Ectodermal cell (in vitro differentiated cells): ENCODE data around the gene BASP1.

Experiments
- H3K27ac ChIP-seq: 2 replicates; pipeline ENCODE4 v1.7.0; 2013; ENCODE audit warnings: mild to moderate bottlenecking, low read depth, low read length; ENCODE audit not compliant: insufficient read depth, poor library complexity, severe bottlenecking
- H3K27me3 ChIP-seq: 2 replicates; pipeline ENCODE4 v1.7.0; 2013; ENCODE audit warnings: mild to moderate bottlenecking, low read length; ENCODE audit not compliant: insufficient read depth, control insufficient read depth, poor library complexity, severe bottlenecking
- H3K36me3 ChIP-seq: one replicate; pipeline ENCODE4 v1.7.0; 2013; ENCODE audit warnings: low read length; ENCODE audit not compliant: control insufficient read depth, insufficient read depth
- H3K4me1 ChIP-seq: one replicate; pipeline ENCODE4 v1.7.0; 2013; ENCODE audit warnings: low read length; ENCODE audit not compliant: control insufficient read depth, insufficient read depth
- H3K4me3 ChIP-seq: 2 replicates; pipeline ENCODE4 v1.7.0; 2013; ENCODE audit warnings: low read depth, low read length, control low read depth; ENCODE audit not compliant: insufficient read depth
- H3K9me3 ChIP-seq: 2 replicates; pipeline ENCODE4 v1.7.0; 2013; ENCODE audit warnings: mild to moderate bottlenecking, low read length, moderate library complexity; ENCODE audit not compliant: control insufficient read depth
- WGBS, 2 experiments: methylation state at CpG; one replicate each; pipeline ENCODE4 v1.1.7; 2013; ENCODE audit warnings: missing lambda C conversion rate in 2 of 2; 5-methylcytosine and 5-hydroxymethylcytosine counted together

BASP1 gene

GRCh38 chr5:17221843-17222636, 4.6 kb downstream of the BASP1 start:
- no peaks in the 10 kb centered on the region for H3K27me3 ChIP-seq
- H3K27ac ChIP-seq: no peak overlapping the region
- H3K36me3 ChIP-seq: no peaks in the 10 kb centered on the region
- WGBS, 2 experiments: 62 to 69% methylated on average over 4 of the region's 4 CpGs
- H3K9me3 ChIP-seq: no peaks in the 10 kb centered on the region
- H3K4me3 ChIP-seq: no peak overlapping the region
- H3K4me1 ChIP-seq: peaks cover 37% of the 10 kb centered on the region

DNA sequence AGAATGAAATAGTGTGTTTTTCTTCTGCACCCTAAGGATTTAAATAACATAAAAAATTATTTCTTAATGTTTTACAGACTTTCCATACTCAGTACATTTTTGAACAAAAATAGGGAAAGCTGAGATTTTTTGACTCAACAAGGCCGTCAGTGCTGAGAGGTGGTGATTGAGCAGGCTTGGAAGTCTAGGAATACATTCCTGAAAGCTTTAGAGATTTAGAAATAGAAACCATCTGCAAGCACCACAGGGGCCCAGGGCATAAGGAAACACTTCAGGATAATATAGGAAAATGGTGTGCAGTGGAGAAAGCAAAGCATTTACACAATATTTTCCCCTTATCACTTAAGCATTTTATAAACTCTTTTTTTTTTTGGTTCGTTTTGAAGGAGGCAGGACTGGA, 5.2 kb downstream of the BASP1 start:
- Histone ChIP-seq H3K36me3 (no peaks in the 10 kb centered on the region), H3K9me3 (no peaks in the 10 kb centered on the region), H3K4me1 (peaks cover 37% of the 10 kb centered on the region), H3K4me3 (no peak overlapping the region), H3K27ac (no peak overlapping the region), H3K27me3 (no peaks in the 10 kb centered on the region)
- 82 to 83% methylated on average over 2 of the region's 2 CpGs for WGBS, 2 experiments

DNA sequence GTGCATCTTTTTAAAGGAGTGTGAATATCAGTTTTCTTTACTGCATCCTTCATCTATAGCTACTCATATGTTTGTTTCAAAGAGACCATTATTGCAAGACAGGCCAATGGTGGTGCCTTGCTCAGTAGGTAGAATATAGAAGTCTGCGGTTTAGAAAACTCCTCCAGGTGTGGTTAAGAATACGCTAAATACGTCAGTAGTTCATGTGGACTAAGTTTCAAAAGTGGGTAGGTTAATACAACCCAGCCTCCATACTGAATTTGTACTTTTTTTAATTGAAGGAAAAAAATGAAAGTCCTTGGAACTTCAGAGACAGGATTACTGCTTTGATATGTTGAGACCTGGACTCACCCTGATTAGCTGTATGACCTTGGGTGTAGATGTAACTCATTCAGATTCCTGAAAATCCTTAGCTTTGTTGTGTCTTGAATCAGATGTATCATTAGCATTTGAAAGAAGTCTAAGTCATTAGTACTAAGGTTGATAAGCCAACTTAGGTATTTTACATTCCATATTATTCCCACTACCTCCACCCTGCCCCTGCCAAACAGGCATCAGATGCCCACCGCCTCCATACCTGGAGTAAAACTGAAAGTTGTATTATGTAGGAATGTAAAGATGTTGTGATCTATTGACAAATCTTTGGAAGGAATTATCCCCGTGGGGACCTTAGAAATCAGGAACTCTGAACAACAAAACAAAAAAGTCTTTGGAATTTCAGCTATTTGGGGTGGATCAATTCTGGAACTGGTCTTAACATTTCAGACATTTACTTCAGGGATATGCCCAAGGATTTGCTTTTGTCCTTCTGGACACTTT, 6.1 kb downstream of the BASP1 start:
- no peaks in the 10 kb centered on the region for H3K36me3 ChIP-seq
- no peaks in the 10 kb centered on the region for H3K27me3 ChIP-seq
- peaks cover 37% of the 10 kb centered on the region for H3K4me1 ChIP-seq
- no peak overlapping the region for H3K27ac ChIP-seq
- H3K4me3 ChIP-seq: no peak overlapping the region
- no peaks in the 10 kb centered on the region for H3K9me3 ChIP-seq
- WGBS, 2 experiments: 75 to 77% methylated on average over 5 of the region's 5 CpGs

- H3K4me3 ChIP-seq: no peak overlapping the region
- H3K27me3 ChIP-seq: no peaks in the 10 kb centered on the region
- no peak overlapping the region for H3K27ac ChIP-seq
- peaks cover 35% of the 10 kb centered on the region for H3K4me1 ChIP-seq
- H3K36me3 ChIP-seq: no peaks in the 10 kb centered on the region
- 90 to 92% methylated on average over 11 of the region's 11 CpGs for WGBS, 2 experiments
- no peaks in the 10 kb centered on the region for H3K9me3 ChIP-seq
Observed at GRCh38 chr5:17224858-17225511, 7.6 kb downstream of the BASP1 start.

DNA sequence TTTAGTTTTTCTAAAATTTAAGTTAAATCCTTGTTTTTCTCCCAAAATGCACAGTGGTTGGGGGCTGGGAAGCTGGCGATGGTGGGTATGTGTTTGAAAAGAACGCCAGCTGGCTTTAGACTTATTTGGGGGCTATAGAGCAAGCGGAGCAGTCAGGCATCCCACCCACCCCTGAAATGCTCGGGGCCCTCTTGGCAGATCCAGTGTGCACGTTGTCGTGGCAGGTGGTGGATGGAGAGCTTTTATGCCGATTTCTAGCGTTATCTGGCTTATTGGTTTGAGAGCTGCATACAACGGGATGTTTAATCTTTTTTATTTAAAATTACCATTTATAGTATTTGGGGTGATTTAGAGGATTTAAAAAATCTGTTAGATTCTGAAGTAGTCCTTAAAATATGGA, 8.1 kb downstream of the BASP1 start:
- H3K36me3 ChIP-seq: no peaks in the 10 kb centered on the region
- no peaks in the 10 kb centered on the region for H3K9me3 ChIP-seq
- H3K4me3 ChIP-seq: no peak overlapping the region
- H3K4me1 ChIP-seq: peaks cover 29% of the 10 kb centered on the region
- H3K27ac ChIP-seq: no peak overlapping the region
- WGBS, 2 experiments: 90 to 93% methylated on average over 8 to 9 of the region's 9 CpGs
- H3K27me3 ChIP-seq: no peaks in the 10 kb centered on the region

GRCh38 chr5:17227868-17228267, 10.4 kb downstream of the BASP1 start:
- peaks cover 10% of the 10 kb centered on the region for H3K4me1 ChIP-seq
- WGBS, 2 experiments: 94 to 100% methylated on average over 1 of the region's 1 CpG
- no peak overlapping the region for H3K27ac ChIP-seq
- H3K36me3 ChIP-seq: peaks cover 4% of the 10 kb centered on the region
- H3K4me3 ChIP-seq: no peak overlapping the region
- H3K27me3 ChIP-seq: no peaks in the 10 kb centered on the region
- H3K9me3 ChIP-seq: no peaks in the 10 kb centered on the region

GRCh38 chr5:17228821-17229291, 11.4 kb downstream of the BASP1 start:
- peaks cover 4% of the 10 kb centered on the region for H3K36me3 ChIP-seq

GRCh38 chr5:17229313-17229712, 11.9 kb downstream of the BASP1 start:
- Histone ChIP-seq H3K36me3 (peaks cover 4% of the 10 kb centered on the region), H3K27ac (no peak overlapping the region), H3K27me3 (no peaks in the 10 kb centered on the region), H3K4me3 (no peak overlapping the region), H3K4me1 (no peaks in the 10 kb centered on the region), H3K9me3 (no peaks in the 10 kb centered on the region)
- 58 to 86% methylated on average over 3 to 4 of the region's 4 CpGs for WGBS, 2 experiments

More at GRCh38 chr5:17228821-17229291, 11.4 kb downstream of the BASP1 start:
- H3K27ac ChIP-seq: no peak overlapping the region
- no peaks in the 10 kb centered on the region for H3K27me3 ChIP-seq
- 75 to 87% methylated on average over 3 of the region's 3 CpGs for WGBS, 2 experiments
- H3K4me3 ChIP-seq: no peak overlapping the region
- H3K4me1 ChIP-seq: no peaks in the 10 kb centered on the region
- H3K9me3 ChIP-seq: no peaks in the 10 kb centered on the region

- H3K9me3 ChIP-seq: no peaks in the 10 kb centered on the region
- no peaks in the 10 kb centered on the region for H3K4me1 ChIP-seq
- H3K36me3 ChIP-seq: peaks cover 4% of the 10 kb centered on the region
- H3K27ac ChIP-seq: no peak overlapping the region
- H3K27me3 ChIP-seq: no peaks in the 10 kb centered on the region
- WGBS, 2 experiments: 96% methylated on average over 3 of the region's 3 CpGs
- H3K4me3 ChIP-seq: no peak overlapping the region
Observed at GRCh38 chr5:17230191-17230590, 12.8 kb downstream of the BASP1 start.
